AG20443 (cell line): ENCODE results near the gene HCRT.
"Not testable (repeated sequence)": the region's sequence is repeated elsewhere in the genome, so short reads cannot be mapped to it uniquely, and the experiment has no call there.

Experiments
- DNase-seq: peaks from one replicate; pipeline ENCODE4 v3.0.0; 2012; ENCODE audit warnings: low spot score, mixed read lengths

HCRT gene

GRCh38 chr17:42197564-42198156, 12.4 kb upstream of the HCRT start:
- DNase-seq = no peak

GRCh38 chr17:42193969-42194899, 9.0 kb upstream of the HCRT start, which contains the start of gene GHDC:
Gene GHDC, minus strand, starts transcription at chr17:42194494. Its CDS starts 913 bp downstream, at chr17:42193581.
- DNase-seq = peak; percentile 93

GRCh38 chr17:42193216-42193968, 8.1 kb upstream of the HCRT start:
- DNase-seq = no peak

- DNase-seq = no peak
Measured at GRCh38 chr17:42192189-42193126, 7.2 kb upstream of the HCRT start.

GRCh38 chr17:42191275-42191608, 6.0 kb upstream of the HCRT start:
- DNase-seq = no peak

- no peak for DNase-seq
Measured at GRCh38 chr17:42190491-42191274, 5.4 kb upstream of the HCRT start.

GRCh38 chr17:42189651-42189965, 4.4 kb upstream of the HCRT start:
- DNase-seq = no peak

- DNase-seq = no peak
Measured at GRCh38 chr17:42188749-42189650, 3.7 kb upstream of the HCRT start.

GRCh38 chr17:42187833-42188232, 2.6 kb upstream of the HCRT start:
- no peak for DNase-seq

GRCh38 chr17:42186191-42186590, 939 bp upstream of the HCRT start:
- DNase-seq = not testable (repeated sequence)

GRCh38 chr17:42185621-42185930, 324 bp upstream of the HCRT start:
- no peak for DNase-seq

GRCh38 chr17:42183741-42184711, 1.2 kb downstream of the HCRT start:
- DNase-seq = peak; percentile 98

GRCh38 chr17:42182927-42183734, 2.1 kb downstream of the HCRT start:
- DNase-seq = peak; percentile 43

GRCh38 chr17:42181851-42182207, 3.4 kb downstream of the HCRT start:
- DNase-seq = no peak

- DNase-seq = peak; percentile 90
Measured at GRCh38 chr17:42180922-42181850, 4.1 kb downstream of the HCRT start, which contains the start of gene KCNH4. Gene KCNH4, minus strand, starts transcription at chr17:42181142. Its CDS starts 197 bp downstream, at chr17:42180945.

- no peak for DNase-seq
Measured at GRCh38 chr17:42180411-42180921, 4.8 kb downstream of the HCRT start.
